SHP77 treated with DMSO at 0.1 percent for 48 hours (cell line): Measurements from ENCODE around the gene CAVIN1.
"Not testable (repeated sequence)": the region's sequence is repeated elsewhere in the genome, so short reads cannot be mapped to it uniquely, and the experiment has no call there.

Experiments used
- DNase-seq: peaks from one replicate; lab custom pipeline; 2025; lab: John Stamatoyannopoulos, UW

CAVIN1 gene

DNA sequence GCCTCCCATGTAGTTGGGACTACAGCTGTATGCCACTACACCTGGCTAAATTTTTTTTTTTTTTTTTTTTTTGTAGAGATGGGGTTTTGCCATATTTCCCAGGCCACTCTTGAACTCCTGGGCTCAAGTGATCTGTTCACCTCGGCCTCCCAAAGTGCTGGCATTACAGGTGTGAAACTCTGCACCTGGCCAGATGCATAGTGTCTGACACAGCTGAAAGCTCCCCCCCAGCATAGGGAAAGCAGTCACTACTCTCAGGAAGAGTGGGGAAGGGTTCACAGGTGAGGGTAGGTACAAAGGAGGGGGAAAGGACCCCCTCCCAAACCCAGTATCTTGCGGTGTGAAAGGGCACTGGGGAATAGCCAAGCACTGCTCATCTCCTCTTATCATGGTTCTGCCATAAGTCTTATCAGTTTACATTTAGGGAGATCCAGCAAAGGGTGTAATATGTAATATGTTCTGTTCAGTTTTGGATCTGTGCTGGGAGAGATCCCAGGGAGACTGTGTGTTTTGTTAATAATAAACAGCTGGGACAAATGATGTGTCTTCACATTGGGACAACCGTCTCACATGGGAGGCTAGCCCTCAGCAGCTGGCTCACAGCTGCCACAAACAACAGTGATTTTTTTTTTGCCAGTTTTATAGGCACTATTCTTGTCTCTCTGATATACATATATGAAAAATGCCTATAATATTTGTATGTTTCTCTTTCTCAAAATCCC lies 6.8 kb upstream of the CAVIN1 start:
- no peak for DNase-seq

- DNase-seq = peak; percentile 37
Measured at GRCh38 chr17:42428141-42428944, 5.3 kb upstream of the CAVIN1 start.

- no peak for DNase-seq
Measured at GRCh38 chr17:42424991-42425610, 2.0 kb upstream of the CAVIN1 start.

GRCh38 chr17:42423766-42424165 lies 710 bp upstream of the CAVIN1 start:
- no peak for DNase-seq

- no peak for DNase-seq
Measured at GRCh38 chr17:42422412-42422957, 571 bp downstream of the CAVIN1 start.

- DNase-seq = no peak
Measured at GRCh38 chr17:42421507-42422338, 1.3 kb downstream of the CAVIN1 start.

GRCh38 chr17:42421136-42421506 lies 1.9 kb downstream of the CAVIN1 start:
- DNase-seq = no peak

GRCh38 chr17:42417981-42418380 lies 5.1 kb downstream of the CAVIN1 start:
- DNase-seq = not testable (repeated sequence)

GRCh38 chr17:42414704-42415409 lies 8.2 kb downstream of the CAVIN1 start:
- DNase-seq = no peak

DNA sequence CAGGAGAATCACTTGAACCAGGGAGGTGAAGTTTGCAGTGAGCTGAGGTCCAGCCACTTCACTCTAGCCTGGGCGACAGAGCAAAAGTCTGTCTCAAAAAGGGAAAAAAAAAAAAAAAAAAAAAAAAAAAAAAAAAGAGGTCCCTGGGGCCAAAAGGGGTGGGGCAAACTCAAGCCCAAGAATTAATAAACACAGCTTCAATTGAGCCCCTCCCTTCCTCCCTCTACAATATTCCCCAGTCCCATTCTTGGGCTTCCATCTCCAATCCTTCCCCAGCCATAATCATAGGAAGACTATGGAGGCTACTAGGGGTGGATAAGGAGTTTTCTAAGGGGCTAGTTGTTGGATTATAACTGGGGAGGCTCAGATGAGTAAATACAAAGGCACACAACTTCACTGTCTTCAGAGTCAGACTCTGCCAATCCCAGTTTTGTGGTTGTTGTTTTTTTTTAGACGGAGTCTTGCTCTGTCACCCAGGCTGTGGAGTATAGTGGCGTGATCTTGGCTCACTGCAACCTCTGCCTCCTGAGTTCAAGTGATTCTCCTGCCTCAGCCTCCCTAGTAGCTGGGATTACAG lies 9.5 kb downstream of the CAVIN1 start:
- DNase-seq = no peak

DNA sequence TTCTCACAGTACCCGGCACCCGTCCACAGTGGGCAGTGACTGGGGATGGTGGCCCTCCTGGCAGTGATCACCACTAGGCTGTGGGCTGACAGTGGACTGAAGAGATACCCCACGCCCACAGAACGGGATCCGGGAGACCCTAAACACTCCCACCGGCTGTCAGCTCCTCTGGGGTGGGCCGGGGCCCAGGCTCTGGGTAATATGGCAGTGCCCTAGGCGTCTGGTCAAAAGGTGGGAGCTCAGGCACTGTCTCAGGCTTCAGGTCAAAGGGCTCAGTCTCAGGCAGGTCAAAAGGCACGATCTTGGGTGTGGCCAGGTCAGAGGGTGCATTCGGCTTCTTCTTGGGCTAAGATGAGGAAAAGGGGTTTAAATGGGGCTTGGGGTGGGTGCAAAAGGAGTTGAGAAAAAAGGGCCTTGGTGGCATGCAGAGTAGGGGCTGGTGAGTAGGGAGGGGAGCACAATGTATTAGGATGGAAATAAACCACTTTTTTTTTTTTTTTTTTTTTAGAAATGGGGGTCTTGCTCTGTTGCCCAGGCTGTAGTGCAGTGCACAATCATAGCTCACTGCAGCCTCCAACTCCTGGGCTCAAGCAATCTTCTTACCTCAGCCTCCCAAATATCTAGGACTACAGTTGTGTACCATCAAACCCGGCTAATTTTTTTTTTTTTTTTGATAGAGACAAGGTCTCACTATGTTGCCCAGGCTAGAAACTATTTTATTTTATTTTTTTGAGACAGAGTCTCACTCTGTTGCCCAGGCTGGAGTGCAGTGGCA lies 11.0 kb downstream of the CAVIN1 start:
- DNase-seq = no peak

DNA sequence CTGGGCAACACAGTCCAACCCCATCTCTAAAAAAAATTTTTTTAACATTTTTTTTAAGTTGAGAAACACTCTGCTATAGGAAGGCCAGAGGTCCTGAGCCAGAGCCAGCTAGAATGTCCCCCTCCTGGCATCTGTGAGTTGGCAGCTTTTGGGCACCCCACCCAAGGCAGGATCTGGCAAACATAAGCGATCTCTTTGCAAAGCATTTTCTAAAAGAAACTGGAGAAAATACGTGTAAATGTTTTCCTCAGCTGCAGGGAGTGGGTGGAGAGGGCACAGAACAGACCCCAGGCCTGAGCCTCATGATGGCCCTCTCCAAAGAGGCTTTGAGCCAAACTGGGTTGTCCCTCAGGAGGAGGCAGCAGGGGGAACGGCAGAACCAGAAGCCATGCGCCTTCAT lies 11.7 kb downstream of the CAVIN1 start:
- no peak for DNase-seq

- DNase-seq = no peak
Measured at GRCh38 chr17:42410319-42410685, 12.8 kb downstream of the CAVIN1 start.

GRCh38 chr17:42409523-42410318 lies 13.3 kb downstream of the CAVIN1 start:
- DNase-seq = no peak

DNA sequence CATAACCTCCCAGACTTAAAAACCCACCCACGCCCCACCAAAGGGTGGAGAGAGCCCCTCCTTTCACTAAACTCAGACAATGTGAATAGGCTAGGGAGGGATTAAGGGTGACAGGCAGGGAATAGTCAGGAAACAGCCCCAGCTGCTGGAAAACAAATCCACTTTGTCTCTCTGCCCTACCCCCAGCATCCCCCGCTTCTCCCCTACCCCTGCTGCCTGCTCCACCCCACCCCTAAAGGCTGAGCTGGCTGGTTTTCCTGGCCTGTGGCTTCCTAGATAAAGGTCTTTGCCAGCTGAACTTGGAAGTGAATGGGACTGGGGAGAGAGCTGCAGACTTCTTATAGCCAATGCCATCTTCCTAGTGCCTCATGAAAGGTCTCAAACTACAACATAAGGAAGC lies 15.0 kb downstream of the CAVIN1 start:
- DNase-seq = no peak

GRCh38 chr17:42407289-42407836 lies 15.7 kb downstream of the CAVIN1 start:
- DNase-seq = peak; percentile 38

- DNase-seq = no peak
Measured at GRCh38 chr17:42406615-42407288, 16.3 kb downstream of the CAVIN1 start.

DNA sequence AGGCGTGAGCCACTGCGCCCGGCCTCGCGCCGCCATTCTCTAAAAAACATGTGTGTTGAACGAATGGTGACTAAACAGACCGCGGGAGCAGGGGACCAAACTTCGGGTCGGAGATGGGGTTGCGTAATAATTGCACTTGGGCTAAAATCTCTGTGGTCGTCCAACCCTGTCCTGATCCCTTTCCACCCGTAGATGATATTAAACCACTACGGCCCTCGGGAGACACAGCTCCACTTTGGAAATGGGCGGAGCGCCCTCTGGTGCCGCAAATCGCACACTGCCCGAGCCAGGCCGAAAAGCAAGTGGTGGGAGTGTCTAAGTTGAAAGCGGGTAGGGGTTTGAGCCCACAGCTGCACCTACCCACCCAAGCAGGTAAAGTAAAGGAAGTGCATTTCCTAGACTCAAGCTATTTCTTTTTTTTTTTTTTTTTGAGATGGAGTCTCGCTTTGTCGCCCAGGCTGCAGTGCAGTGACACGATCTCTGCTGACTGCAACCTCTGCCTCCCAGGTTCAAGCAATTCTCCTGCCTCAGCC lies 17.0 kb downstream of the CAVIN1 start:
- peak; percentile 26 for DNase-seq
